HUDEP-2 (cell line): ENCODE data around the gene CAMKK1.

Experiments used
- DNase-seq, 76 experiments: peaks; one replicate each; lab custom pipeline; 2025; ENCODE audit not compliant: unreplicated experiment in 76 of 76; lab: John Stamatoyannopoulos, UW

Gene CAMKK1

DNA sequence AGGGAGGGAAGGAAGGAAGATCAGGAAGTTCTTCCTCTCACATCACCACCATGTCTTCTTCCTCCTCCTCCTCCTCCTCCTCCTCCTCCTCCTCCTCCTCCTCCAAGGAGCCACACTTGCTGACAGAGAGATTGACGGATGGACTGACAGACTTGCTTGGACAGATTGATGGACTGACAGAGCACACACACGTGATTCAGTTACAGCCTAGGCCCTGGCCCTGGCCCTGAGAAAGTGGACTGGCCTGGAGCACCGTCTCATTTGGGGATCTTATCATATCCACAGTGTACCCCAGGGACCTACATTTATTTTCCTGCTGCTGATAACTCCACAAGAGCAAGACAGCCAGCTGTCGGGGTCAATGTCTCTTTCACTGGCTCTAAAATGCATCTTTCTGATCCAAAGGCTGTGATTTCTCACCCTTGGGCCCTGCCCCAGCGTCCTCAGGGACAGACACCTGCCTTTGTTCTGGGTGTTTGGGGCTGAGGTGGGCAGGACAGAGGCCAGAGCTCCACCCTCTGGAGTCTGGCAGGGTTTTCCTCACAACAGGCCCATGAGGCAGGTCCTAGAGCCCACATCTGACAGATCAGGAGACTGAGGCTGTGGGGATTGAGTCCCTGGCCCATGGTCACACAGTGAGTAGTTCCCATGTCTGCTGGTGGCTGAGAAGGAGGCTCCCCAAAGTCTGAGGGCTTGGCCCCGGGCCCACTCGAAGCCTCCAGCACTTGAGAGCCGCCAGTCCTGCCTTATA is 25.7 kb upstream of the CAMKK1 start:
- no peak for DNase-seq

- peak in 51 of 76 experiments; percentile 3 to 76 (median 38) for DNase-seq
These were observed 24.6 kb upstream of the CAMKK1 start for GRCh38 chr17:3917391-3917931.

- peak in 15 of 76 experiments; percentile 4 to 70 (median 23) for DNase-seq
These were observed 24.0 kb upstream of the CAMKK1 start for GRCh38 chr17:3916825-3917224.

DNA sequence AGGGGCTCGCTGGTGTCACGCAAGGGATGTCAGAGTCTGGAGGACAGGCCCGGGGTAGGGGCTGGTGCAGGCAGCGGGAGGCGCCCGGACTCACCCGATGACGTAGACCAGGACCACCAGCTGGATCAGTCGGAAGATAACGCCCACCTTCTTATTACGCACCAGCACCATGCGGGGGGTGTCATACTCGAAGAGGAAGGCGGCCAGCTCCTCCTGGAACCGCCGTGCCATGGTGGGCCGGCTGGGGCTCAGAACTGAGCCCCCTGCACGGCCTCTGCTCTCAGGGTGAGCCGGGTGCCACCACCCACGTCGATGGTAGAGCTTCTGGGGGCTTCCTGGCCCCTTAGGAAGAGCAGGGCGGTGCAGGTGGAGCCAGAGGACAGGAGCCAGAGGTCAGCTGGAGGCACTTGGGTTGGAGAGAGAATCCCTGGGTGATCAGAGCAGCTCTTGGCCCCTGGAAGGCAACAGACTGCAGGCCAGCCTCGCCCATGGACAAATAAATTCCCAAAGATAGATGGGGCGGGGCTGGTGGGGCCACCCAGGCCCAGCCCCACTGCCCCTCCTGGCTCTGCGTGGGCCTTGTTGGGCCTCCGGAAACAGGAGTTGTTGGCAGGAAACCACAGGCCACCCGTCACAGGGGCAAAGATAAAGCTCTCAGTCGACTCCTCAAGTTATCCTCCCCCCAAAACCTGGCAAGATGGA is 23.3 kb upstream of the CAMKK1 start, which contains the start of gene P2RX1:
TSS of gene P2RX1 (minus strand) at position 471 of the 702 bp plus-strand sequence. CDS start at position 231, 240 bp downstream.
- peak in 74 of 76 experiments; percentile 21 to 90 (median 66) for DNase-seq

- peak in 50 of 76 experiments; percentile 5 to 57 (median 30) for DNase-seq
These were observed 22.7 kb upstream of the CAMKK1 start for GRCh38 chr17:3915581-3915994.

GRCh38 chr17:3914312-3914670 is 21.4 kb upstream of the CAMKK1 start:
- DNase-seq, result no peak

DNA sequence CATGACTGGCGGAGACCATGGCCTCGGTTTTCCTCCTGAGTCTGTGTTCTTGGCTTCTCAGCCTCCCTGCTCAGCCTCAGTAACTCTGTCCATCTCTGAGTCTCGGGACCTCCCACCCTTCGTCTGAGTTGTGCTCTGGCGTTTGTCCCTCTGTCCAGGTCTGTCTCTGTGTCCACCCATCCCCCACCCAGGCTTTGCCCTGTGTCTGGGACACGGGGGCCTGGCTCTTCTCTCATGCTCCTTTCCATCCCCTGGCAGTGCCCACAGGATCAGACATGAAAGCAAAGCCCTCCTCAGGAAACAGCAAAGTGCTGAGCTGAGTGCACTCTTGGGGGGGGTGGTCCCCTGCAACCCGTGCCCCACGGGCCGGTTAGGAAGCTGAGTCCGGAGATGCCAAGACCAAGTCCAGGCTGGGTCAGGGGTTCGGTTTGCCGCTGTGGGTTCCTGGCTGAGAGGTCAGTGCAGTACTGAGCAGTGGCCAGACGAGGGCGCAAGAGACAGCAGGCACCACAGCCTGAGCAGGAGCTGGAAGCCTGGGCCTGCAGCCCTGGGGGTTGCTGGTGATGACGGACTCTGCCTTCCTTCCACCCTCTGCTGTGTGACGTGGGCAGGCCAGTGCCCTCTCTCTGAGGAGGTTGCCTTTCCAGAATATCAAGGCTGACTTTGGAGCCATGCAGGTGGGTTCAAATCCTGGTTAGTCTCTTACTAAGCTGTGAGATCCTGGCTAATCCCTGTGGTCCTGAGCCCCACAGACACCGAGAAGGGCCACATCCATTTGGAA is 20.9 kb upstream of the CAMKK1 start:
- peak in 68 of 76 experiments; percentile 9 to 88 (median 65) for DNase-seq

GRCh38 chr17:3912827-3913226 is 20.0 kb upstream of the CAMKK1 start:
- DNase-seq, result no peak

DNA sequence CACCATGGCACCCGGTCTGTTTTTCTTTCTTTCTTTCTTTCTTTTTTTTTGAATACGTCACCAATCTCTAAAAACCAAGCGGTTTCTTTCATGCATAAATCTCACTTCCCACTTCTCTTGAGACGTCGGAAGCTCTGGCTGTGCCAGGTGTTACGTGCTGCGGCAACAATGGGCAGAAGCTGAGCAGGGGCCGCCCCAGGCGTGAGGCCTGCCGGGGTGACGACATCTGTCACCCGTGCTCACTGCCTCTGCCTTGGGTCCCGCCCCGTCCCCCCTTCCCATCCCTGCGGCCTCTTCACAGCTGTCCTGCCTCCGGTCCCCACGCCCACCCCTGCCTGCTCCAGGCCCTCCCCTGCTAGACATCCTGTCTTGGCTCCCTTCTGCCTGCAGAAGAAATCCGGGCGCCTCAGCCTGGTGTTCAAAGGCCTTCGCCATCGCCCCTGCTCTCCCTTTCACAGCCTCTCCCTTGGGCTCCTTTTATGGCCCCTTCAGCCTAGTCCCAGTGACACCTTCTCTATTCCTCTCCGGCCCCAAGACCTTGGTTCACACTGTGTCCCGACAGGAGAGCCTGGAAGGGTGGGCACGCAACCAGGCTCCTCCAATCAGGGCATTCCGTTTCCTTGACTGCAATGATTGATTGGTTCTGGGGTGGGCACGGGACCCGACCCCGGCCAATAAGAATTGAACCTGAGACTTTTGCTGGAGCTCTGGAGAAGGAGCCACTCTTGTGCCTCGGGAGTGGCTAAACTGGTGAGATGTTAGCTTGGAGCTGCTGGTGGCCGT is 18.6 kb upstream of the CAMKK1 start:
- no peak for DNase-seq

DNA sequence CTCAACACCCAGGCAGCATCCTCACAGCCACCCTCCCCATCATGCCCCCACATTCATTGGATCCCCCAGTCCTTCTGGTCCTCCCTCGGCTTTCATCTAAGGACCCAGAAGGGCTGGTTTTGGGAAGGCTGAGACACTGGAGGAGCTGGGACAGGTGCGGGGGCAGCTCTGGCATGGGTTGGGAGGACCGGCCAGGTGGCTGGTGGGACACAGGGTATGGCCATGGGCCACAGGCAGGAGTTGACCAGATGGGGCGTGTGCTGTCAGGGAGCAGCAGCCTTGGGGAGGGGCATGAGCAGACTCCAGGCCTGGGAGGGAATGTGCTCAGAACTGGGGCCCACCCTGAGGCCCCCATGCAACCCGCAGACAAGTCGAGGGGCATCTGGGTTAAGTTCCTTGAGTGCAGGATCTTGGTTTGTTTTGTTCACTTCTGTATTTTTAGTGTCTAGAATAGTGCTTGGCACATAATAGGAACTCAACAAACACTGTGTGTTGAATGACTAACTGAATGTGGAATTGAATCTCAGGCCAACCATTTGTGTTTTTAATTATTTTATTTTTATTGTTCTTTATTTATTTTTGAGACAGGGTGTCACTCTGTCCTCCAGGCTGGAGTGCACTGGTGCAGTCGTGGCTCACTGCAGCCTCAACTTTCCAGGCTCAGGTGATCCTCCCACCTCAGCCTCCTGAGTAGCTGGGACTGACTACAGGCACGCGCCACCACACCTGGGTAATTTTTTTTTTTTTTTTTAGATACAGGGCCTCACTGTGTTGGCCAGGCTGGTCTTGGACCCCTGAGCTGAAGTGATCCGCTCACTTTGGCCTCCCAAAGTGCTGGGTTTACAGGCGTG is 17.8 kb upstream of the CAMKK1 start:
- DNase-seq, result no peak

DNA sequence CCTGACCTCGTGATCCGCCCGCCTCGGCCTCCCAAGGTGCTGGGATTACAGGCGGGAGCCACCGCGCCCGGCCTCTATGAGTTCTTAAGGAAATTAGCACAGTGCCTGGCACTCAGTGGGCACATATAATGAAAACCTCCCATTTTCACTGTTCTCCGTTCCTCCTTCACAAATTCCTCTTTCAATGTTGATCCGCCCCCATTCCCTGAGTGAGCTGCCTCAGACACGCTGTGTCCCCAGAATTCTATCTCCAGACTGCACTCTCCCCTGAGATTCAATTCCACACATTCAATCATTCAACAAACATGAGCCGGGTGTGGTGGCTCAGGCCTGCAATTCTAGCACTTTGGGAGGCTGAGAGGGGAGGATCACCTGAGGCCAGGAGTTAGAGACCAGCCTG is 16.4 kb upstream of the CAMKK1 start:
- no peak for DNase-seq

DNA sequence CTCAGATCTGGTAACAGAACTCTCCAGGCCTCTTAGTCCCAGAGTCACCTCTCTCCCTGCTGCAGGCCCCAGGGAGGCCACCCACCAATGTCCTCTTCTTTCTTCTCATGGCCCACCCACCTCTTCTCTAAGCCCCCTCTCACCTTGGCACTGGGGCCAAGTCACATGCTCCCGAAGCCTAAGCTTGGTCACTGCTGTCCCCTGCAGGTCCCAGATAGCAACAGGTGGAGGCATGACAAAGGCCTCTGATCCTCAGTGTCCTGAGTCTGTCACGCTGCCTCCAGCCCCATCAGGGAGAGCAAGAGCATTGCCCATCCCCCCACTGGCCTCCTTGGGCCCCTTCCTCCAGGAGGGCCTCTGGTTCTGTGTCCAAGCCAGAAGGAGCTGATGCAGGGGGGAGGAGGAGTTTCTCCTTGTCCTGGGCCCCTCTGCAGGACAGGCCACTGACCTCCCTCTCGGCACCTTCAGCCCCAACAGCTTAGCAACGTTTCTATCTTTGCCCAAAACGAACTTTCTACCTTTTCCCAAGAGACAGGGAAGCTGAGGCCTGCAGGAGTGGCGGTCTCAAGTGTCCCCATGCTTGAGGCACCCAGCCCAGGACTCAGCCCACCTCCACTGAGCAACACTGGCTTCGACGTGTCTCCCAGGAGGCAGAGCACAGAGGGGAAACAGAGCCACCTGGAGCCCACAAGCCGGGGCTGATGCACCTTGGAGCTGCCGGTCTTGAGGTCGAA is 14.8 kb upstream of the CAMKK1 start:
- DNase-seq, result peak in 2 of 76 experiments; percentile 7 to 15

- no peak for DNase-seq
These were observed 14.0 kb upstream of the CAMKK1 start for GRCh38 chr17:3906881-3907280.

DNA sequence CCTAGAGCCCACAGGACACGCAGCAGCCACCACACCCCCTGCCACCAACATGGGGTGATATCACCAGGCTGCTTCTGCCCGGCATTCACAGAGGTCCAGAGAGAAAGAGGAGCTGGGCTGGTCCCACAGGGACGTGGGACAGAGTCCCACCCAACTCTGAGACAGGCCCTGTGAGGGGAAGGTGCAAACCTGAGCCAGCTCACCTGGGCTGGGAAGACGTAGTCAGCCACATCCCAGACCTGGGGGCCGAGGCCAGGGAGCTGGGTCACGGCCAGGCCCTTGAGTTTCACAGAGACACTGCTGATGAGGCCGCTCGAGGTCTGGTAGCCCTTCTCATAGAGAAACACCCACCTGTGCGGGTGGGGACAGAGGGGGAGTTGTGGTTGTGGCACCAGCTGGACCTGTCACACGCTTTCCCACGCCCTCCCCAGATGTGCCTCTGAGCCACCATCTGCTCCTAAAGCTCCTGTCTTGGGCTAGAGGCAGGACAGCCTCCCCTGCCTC is 12.2 kb upstream of the CAMKK1 start:
- DNase-seq, result no peak

- no peak for DNase-seq
These were observed 11.6 kb upstream of the CAMKK1 start for GRCh38 chr17:3904501-3904900.

DNA sequence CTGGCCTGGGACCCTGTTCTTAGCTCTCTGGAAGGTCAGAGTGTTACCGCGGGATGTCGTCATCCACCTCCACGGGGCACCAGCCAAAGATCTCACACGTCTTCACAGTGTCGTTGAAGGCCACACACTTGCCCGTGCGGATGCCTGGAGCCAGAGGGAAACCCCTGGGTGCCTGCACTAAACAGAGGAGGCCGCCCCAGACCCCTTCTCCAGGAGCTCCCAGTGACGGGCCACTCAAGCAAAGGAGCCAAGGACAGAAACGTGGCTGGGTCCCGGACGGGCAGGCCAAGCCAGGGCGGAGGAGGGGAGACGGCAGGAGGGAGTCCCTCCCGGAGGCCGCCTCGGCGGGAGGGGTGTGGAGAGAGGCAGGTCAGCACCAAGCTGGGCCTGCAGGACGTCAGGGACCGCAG is 11.0 kb upstream of the CAMKK1 start:
- DNase-seq, result no peak

- DNase-seq, result no peak
These were observed 10.4 kb upstream of the CAMKK1 start for GRCh38 chr17:3903051-3903825.

DNA sequence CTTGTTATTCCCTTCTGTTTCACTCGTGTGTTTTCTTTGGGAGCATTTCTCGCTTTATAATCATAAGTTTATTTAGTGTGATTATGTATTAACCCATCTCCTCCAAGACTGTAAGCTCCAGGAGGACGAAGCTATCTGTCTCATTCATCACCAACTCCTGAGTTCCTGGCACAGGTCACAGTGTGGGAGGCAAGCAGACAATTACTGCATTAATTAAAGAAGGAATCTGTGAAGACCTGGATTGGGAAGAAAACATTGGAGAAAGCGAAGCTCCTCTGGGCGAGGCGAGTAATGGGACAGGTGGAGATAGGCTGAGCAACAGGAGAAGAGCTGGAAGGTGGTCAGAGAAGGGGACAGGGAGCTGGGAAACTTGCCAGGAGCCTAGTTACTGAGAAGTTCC is 7.8 kb upstream of the CAMKK1 start:
- DNase-seq, result no peak
